Stimulated activated CD4-positive, alpha-beta T cell treated with anti-CD3 and anti-CD28 coated beads, Interleukin-4, amount 100 ng/mL, for 24 hours (primary cell): ENCODE results near the gene NCK2.

Source experiments
- DNase-seq: peaks from one replicate; pipeline ENCODE4 v3.0.0-alpha.2; 2020

The NCK2 gene

DNA sequence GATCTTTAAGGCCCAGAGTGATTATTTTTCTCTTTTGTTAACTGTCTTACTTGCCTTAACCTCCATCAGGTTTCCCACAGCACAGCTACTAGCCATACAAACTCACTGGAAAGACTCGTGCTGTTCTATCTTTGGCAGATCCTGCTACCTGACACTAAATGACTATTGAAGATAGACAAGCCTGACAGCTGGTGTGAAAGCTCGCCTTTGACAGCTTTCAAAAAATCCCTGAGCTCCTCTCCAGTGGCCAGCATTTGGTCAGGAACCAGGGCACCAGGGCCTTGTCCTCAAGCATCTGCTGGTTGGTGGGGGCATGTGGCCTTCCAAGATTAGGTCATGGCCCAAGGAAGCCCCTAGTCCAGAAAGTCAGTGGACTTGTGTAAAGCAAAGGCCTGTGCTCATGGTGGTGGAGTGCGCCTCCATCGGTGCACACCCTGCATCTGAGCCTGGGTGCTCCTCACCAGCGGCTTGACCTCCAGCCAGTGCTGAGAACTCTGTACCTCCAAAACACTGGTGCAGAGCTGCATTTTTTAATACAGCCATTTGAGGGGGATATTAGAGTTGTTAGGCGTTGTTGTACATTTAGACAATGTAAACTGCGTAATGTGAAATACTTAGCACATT, 158.5 kb downstream of the NCK2 start:
- DNase-seq = no peak

DNA sequence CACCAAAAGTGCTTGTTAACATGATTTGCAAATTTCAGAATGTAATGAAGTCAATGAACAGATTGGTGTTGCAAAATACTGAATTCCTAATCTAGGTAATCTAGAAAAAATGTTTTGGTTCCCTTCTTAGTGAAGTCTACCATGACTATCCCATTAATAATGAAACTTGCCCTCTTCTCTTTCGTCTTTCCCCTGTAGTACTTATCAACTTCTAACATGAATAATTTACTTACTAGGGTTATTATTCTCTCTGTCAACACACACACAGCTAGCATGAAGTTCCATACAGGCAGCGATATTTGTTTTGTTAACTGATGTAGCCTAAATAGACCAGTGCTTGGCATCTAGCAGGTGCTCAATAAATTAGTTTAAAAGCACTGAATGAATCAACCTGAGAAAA, 160.2 kb downstream of the NCK2 start:
- DNase-seq = no peak

GRCh38 chr2:105906481-105906880, 161.8 kb downstream of the NCK2 start:
- no peak for DNase-seq

- DNase-seq = no peak
Observed at GRCh38 chr2:105907184-105907583, 162.5 kb downstream of the NCK2 start.

DNA sequence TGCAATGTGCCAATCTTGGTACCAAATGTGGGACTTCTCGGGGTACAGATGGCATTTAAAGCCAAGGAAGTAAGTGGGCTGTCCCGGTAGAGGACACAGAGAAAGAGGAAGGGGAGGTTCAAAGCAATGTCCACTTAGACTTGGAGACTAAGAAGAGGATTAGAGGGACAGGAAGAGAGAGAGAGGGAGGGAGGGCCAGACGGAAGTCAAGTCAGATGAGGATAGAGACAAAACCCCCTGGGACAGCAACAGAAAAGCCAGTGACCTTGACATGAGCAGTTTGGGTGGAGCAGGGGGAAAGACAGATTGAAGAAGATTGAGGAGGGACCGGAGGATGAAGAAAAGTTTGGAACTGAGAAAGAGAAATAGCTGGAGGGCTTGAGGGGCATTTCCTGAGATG, 164.5 kb downstream of the NCK2 start:
- DNase-seq = no peak

GRCh38 chr2:105910497-105911238, 166.0 kb downstream of the NCK2 start:
- DNase-seq = no peak

- DNase-seq = no peak
Observed at GRCh38 chr2:105911425-105911824, 166.7 kb downstream of the NCK2 start.

GRCh38 chr2:105912081-105912480, 167.4 kb downstream of the NCK2 start:
- DNase-seq = no peak

DNA sequence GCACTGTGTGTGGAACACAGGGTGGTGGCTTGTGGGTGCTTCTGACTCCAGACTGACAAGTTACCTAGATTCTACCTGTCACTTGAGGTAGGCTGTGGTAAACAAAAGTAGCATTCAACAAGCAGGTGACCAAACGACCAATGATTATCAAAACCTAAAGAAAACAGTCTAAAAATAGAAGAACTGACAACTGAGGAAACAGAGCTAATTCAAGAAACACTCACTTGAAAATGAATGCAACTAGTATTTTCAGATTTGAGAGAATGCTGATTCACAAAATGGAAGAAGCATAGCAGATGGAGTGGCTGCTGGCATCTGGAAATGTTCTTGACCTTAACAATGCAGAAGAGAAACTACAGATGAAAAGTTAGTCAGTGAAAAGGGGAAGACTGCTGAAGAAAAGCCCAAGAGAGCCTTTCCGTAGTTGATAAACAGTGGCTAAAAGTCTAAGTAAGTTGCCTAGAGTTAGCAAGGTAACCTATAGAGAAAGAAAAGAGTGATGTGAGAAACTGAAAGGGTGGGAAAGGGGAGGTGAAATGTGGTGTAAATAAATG, 170.4 kb downstream of the NCK2 start:
- DNase-seq = no peak

GRCh38 chr2:105917226-105917625, 172.5 kb downstream of the NCK2 start:
- no peak for DNase-seq

DNA sequence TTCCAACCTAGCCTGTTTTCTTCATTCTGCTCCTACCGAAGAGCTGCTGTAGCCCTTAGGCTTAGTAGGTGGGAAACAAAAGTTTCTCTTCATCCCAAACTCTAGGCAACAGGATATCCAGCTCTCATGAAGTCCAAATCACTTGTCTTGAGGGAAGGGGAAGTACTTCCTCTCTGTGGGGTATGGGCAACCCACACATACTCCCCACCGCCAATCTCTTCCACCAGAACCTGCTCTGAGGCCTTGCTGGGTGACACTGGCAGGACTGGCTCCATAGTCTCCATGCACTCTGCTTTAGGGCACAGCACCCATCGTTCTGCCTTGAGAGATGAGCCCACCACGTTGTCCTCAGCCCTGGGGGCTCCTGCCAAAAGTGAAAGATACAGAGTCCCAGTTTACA, 173.0 kb downstream of the NCK2 start:
- DNase-seq = no peak

DNA sequence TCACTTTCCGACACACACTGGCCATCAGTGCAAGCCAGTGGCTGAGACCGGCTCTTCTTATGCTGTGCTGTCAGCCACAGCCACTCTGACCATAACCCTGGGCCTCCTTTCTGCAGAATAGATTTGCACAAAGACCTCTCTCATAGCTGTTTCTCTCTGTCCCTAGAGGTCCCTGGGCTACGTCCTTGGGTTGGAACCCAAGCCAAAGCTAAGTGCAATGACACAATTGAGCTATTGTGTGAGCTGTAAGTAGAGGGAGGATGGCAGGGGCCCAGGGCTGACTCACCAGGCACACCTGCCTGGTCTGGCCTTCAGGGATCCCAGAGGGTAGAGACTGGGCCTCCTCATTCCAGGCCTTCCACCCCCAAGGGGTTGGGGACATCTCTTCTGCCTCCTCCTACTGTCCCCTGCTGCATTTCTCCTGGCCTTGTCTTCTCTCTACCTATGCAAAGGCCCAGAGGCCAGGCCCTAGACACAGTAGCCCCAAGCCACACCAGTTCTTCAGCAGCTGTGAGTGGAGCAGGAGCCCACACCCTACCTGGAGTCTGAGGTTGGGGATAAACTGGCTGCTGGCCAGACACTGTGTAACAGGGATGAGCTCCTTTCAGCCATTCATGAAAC, 174.6 kb downstream of the NCK2 start:
- DNase-seq = no peak

DNA sequence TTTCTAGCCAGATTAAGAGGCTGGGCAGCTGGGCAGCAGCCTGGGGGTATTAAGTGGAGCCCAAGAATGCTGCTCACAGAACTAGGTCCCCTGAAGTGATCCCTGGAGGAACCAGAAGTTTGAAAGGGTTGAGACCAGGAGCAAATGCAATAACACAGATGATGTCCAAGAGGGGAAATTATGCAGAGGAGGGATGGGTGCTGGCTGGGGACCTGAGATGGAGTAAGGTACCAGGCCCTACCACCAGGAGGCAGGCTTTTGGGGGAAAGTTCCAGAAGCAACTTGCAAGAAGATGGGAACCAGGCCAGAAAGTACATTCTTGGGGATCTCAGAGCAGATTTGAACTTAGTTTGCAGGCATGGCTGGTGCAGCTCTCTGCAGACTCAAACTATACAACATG, 175.1 kb downstream of the NCK2 start:
- peak; percentile 56 for DNase-seq

DNA sequence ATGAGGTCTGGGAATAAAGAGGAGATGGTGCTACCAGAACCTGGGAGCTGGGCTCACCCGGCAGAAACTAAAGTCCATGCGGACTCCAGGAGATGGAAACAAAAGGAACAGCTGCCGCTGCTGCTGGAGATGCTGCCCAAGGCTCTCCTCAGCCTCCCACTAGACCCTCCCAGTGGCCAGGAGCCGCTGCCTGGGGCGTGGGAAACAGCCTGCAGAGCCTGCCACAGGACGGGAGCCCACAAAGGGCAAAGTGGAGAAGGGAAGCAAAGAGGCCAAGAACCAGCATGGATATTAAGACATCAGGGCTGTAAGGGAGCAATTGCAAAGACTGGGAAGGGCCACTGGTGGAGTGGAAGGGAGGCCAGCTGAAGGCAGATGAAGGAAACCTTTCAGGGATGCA, 179.6 kb downstream of the NCK2 start:
- DNase-seq = no peak

- DNase-seq = no peak
Observed at GRCh38 chr2:105924932-105925331, 180.2 kb downstream of the NCK2 start.

DNA sequence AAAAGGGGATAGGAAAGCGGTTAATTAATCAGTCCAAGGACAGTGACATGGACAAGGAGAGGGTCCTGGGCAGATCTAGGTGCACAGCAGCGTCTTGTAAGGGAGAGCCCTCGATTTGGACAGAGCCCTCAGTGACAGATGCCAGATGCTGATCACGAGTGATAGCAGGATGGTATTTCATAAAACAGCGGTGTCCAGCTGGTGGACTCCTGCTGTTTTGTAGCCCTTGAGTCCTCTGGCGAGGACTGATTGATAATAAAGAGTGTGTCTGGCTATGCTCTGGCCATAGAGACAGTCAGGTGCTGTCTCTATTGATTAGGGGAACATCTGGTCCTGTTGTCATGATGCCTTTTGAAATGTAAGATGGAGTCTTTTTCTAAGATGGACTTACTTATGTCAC, 180.7 kb downstream of the NCK2 start:
- no peak for DNase-seq

- DNase-seq = peak; percentile 46
Observed at GRCh38 chr2:105926960-105927678, 182.4 kb downstream of the NCK2 start.

DNA sequence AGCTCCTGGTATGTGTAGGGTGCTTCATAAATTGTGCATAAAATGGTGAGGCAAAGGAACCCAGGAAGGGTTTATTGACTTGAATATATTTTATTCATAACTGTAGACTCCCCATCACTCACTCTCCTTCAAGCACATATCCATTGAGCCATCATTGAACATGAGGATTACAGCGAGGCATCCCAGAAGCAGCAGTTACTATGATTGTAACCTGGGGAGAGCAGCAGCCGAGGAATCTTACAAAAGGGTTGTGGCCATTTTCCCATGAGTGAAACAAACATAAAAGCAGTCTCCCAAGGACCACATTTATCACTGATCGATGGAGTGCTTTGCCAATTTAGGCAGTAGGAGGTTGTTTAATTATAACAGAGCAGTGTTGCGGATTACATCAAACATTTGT, 183.4 kb downstream of the NCK2 start:
- DNase-seq = no peak

DNA sequence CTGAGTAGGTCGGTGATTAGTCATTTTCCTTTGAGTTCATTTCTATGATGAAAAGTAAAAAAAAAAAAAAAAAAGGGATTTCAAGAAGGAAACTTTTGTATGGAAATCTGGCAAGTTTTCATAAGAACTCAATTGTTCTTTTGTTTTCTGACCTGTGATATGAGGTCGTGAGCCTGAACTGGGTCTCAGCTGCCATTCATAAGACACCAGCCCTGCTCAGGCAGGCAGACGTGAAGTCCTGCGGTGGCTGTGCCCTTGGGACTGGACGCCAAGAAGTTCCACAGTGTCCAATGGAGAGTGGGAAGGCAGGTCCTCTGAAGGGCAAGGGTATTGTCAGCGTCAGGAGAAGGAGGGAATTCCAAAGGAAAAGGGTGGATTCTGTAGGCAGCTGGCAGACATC, 183.9 kb downstream of the NCK2 start:
- DNase-seq = no peak

DNA sequence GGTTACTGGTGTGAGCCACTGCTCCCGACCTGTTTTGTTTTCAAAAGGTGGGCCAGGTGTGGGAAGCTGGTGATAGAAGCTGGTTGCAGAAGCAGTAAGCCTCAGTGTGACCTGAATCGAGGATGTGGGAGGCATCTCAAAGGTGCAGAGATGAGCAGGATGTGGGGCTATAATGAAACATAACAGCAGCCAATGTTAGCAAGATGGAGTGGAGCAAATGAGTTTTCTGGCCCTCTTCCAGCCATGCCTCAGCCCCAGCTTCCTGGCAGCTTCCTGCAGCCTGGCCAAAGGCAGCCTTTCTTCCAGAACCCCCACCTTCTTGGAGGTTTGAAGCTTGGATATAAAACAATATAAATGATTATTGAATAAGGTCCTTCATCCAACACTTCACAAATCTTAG, 184.8 kb downstream of the NCK2 start:
- DNase-seq = peak; percentile 35

DNA sequence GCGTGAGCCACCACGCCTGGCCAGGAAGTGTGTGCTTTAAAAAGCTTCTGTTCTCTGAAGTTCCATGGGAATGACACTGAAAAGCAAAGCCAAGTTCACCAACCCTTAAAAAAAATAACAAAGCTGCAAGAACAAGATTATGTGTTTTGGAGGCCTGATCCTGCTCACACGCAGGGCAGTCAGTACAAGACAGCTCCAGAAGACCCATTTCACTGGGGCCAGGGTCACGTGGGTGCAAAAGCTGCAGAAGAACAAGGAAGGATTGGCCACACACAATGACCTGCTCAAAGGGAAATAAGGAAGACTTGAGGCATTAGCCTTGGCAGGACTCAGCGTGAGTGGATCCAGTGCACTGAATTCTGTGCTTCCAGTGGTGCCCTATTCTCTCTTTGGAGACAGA, 187.9 kb downstream of the NCK2 start:
- no peak for DNase-seq

DNA sequence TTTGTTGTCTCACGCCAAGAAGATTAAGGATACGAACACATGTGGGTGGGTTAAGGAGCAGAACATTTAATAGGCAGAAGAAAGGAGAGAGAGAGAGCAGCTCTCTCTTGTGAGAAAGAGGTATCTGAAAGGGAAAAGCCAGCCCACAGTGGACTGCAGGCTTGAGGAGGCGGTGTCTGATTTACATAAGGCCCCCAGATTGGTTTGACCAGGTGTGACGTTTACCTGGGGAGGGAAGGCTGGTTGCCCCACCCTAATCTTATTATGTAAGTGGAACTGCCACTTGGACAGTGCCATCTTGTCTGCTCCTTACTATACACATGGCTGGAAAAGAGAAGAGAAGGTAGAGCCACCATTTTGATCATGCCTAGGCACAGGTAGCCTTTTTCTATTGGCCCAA, 189.2 kb downstream of the NCK2 start:
- DNase-seq = no peak

DNA sequence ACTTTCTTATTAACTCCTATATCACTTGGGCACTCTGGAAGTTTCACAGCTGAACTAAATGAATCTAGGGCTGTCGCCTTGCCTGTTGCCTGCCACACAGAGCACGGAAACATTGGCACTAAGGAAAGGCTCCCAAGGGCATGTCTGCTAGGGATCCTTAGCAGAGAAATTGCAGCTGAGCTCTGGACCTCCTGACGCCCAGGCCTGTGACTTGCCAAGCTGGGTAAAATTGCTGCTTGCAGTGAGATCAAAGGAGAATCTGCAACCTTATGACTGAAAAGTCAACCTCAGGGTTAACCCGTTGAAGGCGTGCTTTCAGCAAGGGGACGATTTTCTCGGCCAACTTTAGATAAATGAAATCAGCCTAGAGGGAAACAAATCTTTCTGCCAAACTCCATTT, 189.8 kb downstream of the NCK2 start:
- DNase-seq = peak; percentile 43

GRCh38 chr2:105935063-105935462, 190.4 kb downstream of the NCK2 start:
- DNase-seq = no peak
